8988T (cell line): ENCODE data around the gene ERG28.
"Not testable (repeated sequence)": the region's sequence is repeated elsewhere in the genome, so short reads cannot be mapped to it uniquely, and the experiment has no call there.

Experiments
- DNase-seq: peaks from one replicate; pipeline ENCODE4 v3.0.0; 2011

Gene ERG28

GRCh38 chr14:75615200-75615599 lies 45.5 kb downstream of the ERG28 start:
- DNase-seq = no peak

GRCh38 chr14:75614179-75614578 lies 46.5 kb downstream of the ERG28 start:
- DNase-seq = no peak

GRCh38 chr14:75612157-75612556 lies 48.5 kb downstream of the ERG28 start:
- no peak for DNase-seq

GRCh38 chr14:75610834-75611233 lies 49.8 kb downstream of the ERG28 start:
- no peak for DNase-seq

GRCh38 chr14:75609606-75610475 lies 50.8 kb downstream of the ERG28 start:
- DNase-seq = no peak

- DNase-seq = no peak
Measured at GRCh38 chr14:75609116-75609515, 51.6 kb downstream of the ERG28 start.

- no peak for DNase-seq
Measured at GRCh38 chr14:75607842-75608640, 52.6 kb downstream of the ERG28 start.

GRCh38 chr14:75607044-75607443 lies 53.6 kb downstream of the ERG28 start:
- DNase-seq = no peak

GRCh38 chr14:75605916-75606315 lies 54.8 kb downstream of the ERG28 start:
- DNase-seq = no peak

GRCh38 chr14:75604979-75605851 lies 55.5 kb downstream of the ERG28 start:
- no peak for DNase-seq

GRCh38 chr14:75602503-75602902 lies 58.2 kb downstream of the ERG28 start:
- DNase-seq = no peak

GRCh38 chr14:75601061-75601460 lies 59.6 kb downstream of the ERG28 start:
- not testable (repeated sequence) for DNase-seq

GRCh38 chr14:75600100-75600499 lies 60.6 kb downstream of the ERG28 start:
- not testable (repeated sequence) for DNase-seq
